Liver (tissue), 9 donors: ENCODE measurements around the gene CES5A. TPM values are rescaled to one million over a fixed set of nuclear protein-coding genes. Genes with fewer than 3 reads are reported as not detected.

Source experiments
- DNase-seq: peaks from one replicate; pipeline ENCODE4 v3.0.0-alpha.2; 2017; ENCODE audit warnings: low spot score
- H3K27ac ChIP-seq, 2 donors: one replicate each; pipeline ENCODE4 v1.7.0; 2013; ENCODE audit warnings: inconsistent platforms in 2 of 2, low read length in 2 of 2, control low read depth in 1 of 2, low read depth in 1 of 2, mild to moderate bottlenecking in 1 of 2
- H3K27me3 ChIP-seq, 4 donors: one replicate each; pipeline versions ENCODE4 v1.6.1 to v1.7.0; 2013; ENCODE audit warnings: low read length in 3 of 4, inconsistent platforms in 1 of 4, mild to moderate bottlenecking in 1 of 4, moderate library complexity in 1 of 4; ENCODE audit not compliant: control insufficient read depth in 4 of 4, insufficient read depth in 4 of 4
- H3K36me3 ChIP-seq, 4 donors: one replicate each; pipeline versions ENCODE4 v1.6.1 to v1.7.0; 2013; ENCODE audit warnings: low read length in 3 of 4, mild to moderate bottlenecking in 3 of 4, low read depth in 1 of 4, moderate library complexity in 1 of 4; ENCODE audit not compliant: control insufficient read depth in 4 of 4, insufficient read depth in 3 of 4
- H3K4me1 ChIP-seq, 4 donors: one replicate each; pipeline versions ENCODE4 v1.6.1 to v1.7.0; 2013; ENCODE audit warnings: low read length in 3 of 4, mild to moderate bottlenecking in 3 of 4, moderate library complexity in 1 of 4; ENCODE audit not compliant: control insufficient read depth in 4 of 4, insufficient read depth in 4 of 4
- H3K4me3 ChIP-seq, 3 donors: one replicate each; pipeline versions ENCODE4 v1.6.1 to v1.7.0; 2013; ENCODE audit warnings: low read length in 3 of 3, control low read depth in 1 of 3, low read depth in 1 of 3, mild to moderate bottlenecking in 1 of 3
- H3K9ac ChIP-seq, 2 donors: one replicate each; pipeline ENCODE4 v1.7.0; 2013; ENCODE audit warnings: low read length in 2 of 2, mild to moderate bottlenecking in 2 of 2, moderate library complexity in 2 of 2, control low read depth in 1 of 2, low read depth in 1 of 2
- H3K9me3 ChIP-seq, 4 donors: one replicate each; pipeline versions ENCODE4 v1.6.1 to v1.7.0; 2013; ENCODE audit warnings: low read length in 3 of 4; ENCODE audit not compliant: control insufficient read depth in 4 of 4
- EGR1 ChIP-seq, 2 donors: IDR thresholded peaks; 2 replicates each; pipeline ENCODE4 v1.6.1; 2016 to 2018; ENCODE audit warnings: antibody characterized with exemption in 2 of 2, low read depth in 2 of 2
- FOXA1 ChIP-seq: IDR thresholded peaks from 2 replicates; pipeline ENCODE4 v1.6.1; 2016; ENCODE audit warnings: antibody characterized with exemption
- FOXA2 ChIP-seq: IDR thresholded peaks from 2 replicates; pipeline ENCODE4 v1.6.1; 2016; ENCODE audit warnings: antibody characterized with exemption
- GABPA ChIP-seq, 2 donors: IDR thresholded peaks in 1 of 2; conservative IDR thresholded peaks in 1 of 2; 2 replicates each; pipeline ENCODE4 v1.6.1; 2016; ENCODE audit warnings: antibody characterized with exemption in 2 of 2, mild to moderate bottlenecking in 1 of 2, moderate library complexity in 1 of 2
- HNF4A ChIP-seq, 2 donors: conservative IDR thresholded peaks; 2 replicates each; pipeline ENCODE4 v1.6.1; 2016; ENCODE audit warnings: antibody characterized with exemption in 2 of 2, mild to moderate bottlenecking in 2 of 2
- JUND ChIP-seq, 2 donors: IDR thresholded peaks; 2 replicates each; pipeline ENCODE4 v1.6.1; 2016; ENCODE audit warnings: antibody characterized with exemption in 2 of 2
- MAX ChIP-seq: IDR thresholded peaks from 2 replicates; pipeline ENCODE4 v1.6.1; 2016; ENCODE audit warnings: antibody characterized with exemption
- NR2F2 ChIP-seq: IDR thresholded peaks from 2 replicates; pipeline ENCODE4 v1.6.1; 2016; ENCODE audit warnings: antibody characterized with exemption
- RAD21 ChIP-seq, 2 donors: IDR thresholded peaks; 2 replicates each; pipeline ENCODE4 v1.6.1; 2016; ENCODE audit warnings: antibody characterized with exemption in 2 of 2, mild to moderate bottlenecking in 2 of 2
- RXRA ChIP-seq, 2 donors: IDR thresholded peaks; 2 replicates each; pipeline ENCODE4 v1.6.1; 2017 to 2018; ENCODE audit warnings: antibody characterized with exemption in 2 of 2, mild to moderate bottlenecking in 1 of 2
- SP1 ChIP-seq: IDR thresholded peaks from 2 replicates; pipeline ENCODE4 v1.6.1; 2018; ENCODE audit warnings: antibody characterized with exemption, mild to moderate bottlenecking
- TAF1 ChIP-seq: conservative IDR thresholded peaks from 2 replicates; pipeline ENCODE4 v1.6.1; 2016; ENCODE audit warnings: antibody characterized with exemption, mild to moderate bottlenecking
- YY1 ChIP-seq: IDR thresholded peaks from 2 replicates; pipeline ENCODE4 v1.6.1; 2016; ENCODE audit warnings: antibody characterized with exemption, mild to moderate bottlenecking
- WGBS: extraction: QIAGEN DNeasy Blood & Tissue Kit; methylation state at CpG from one replicate; pipeline ENCODE4 v1.1.7; 2013; 5-methylcytosine and 5-hydroxymethylcytosine counted together
- polyA plus RNA-seq, 2 donors: library from polyadenylated mRNA; stranded (reverse) in 1 of 2; unstranded in 1 of 2; fragments of 200-250 nt in 1 of 2; fragments of >200 nt in 1 of 2; fragmentation: Nextera tagmentation in 1 of 2; extraction: Ambion mirVana in 1 of 2; gene quantifications; one replicate each; pipeline versions ENCODE4 v1.2.1 to v1.2.3, GENCODE V29; 2013 to 2015
- total RNA-seq, 2 donors: library from RNA; depleted of rRNA; stranded (reverse); fragments of >200 nt; gene quantifications; one replicate each; pipeline ENCODE4 v1.2.3, GENCODE V29; 2014
- TF ChIP-seq, protein P1 (sequence below): fragments of 150-350 bp; IDR thresholded peaks from 2 replicates; pipeline ENCODE4 v1.5.1; 2017; ENCODE audit warnings: improper control_type of control experiment, low read depth, low read length; ENCODE audit not compliant: missing input control
- TF ChIP-seq, protein P2 (sequence below): IDR thresholded peaks from 2 replicates; pipeline ENCODE4 v1.6.1; 2016; ENCODE audit warnings: antibody characterized with exemption
- TF ChIP-seq, protein P3 (sequence below): IDR thresholded peaks from 2 replicates; pipeline ENCODE4 v1.6.1; 2016; ENCODE audit warnings: antibody characterized with exemption
- donor health status: healthy.
- donor health status: healthy.
- donor health status: healthy.
- donor health status: healthy.
- donor health status: healthy.

CES5A gene
- total and polyA plus RNA-seq, 4 donors = 0.67 to 1.5 (median 0.96) TPM; not detected in 1

- no peaks in the 10 kb centered on the region for H3K27me3 ChIP-seq
- H3K4me1 ChIP-seq = peaks cover 0 to 9% (median 3%) of the 10 kb centered on the region in 4 donors
- H3K9ac ChIP-seq = no peak overlapping the region
- no peak overlapping the region for H3K4me3 ChIP-seq
- no peaks in the 10 kb centered on the region for H3K9me3 ChIP-seq
- TF ChIP-seq, protein P1, sequence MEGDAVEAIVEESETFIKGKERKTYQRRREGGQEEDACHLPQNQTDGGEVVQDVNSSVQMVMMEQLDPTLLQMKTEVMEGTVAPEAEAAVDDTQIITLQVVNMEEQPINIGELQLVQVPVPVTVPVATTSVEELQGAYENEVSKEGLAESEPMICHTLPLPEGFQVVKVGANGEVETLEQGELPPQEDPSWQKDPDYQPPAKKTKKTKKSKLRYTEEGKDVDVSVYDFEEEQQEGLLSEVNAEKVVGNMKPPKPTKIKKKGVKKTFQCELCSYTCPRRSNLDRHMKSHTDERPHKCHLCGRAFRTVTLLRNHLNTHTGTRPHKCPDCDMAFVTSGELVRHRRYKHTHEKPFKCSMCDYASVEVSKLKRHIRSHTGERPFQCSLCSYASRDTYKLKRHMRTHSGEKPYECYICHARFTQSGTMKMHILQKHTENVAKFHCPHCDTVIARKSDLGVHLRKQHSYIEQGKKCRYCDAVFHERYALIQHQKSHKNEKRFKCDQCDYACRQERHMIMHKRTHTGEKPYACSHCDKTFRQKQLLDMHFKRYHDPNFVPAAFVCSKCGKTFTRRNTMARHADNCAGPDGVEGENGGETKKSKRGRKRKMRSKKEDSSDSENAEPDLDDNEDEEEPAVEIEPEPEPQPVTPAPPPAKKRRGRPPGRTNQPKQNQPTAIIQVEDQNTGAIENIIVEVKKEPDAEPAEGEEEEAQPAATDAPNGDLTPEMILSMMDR = peak; percentile 90
- no peak for TF ChIP-seq GABPA (IDR thresholded peaks at IDR 0.05 in 1 of 2, conservative IDR thresholded peaks at IDR 0.05 in 1 of 2)
- TF ChIP-seq, protein P2, sequence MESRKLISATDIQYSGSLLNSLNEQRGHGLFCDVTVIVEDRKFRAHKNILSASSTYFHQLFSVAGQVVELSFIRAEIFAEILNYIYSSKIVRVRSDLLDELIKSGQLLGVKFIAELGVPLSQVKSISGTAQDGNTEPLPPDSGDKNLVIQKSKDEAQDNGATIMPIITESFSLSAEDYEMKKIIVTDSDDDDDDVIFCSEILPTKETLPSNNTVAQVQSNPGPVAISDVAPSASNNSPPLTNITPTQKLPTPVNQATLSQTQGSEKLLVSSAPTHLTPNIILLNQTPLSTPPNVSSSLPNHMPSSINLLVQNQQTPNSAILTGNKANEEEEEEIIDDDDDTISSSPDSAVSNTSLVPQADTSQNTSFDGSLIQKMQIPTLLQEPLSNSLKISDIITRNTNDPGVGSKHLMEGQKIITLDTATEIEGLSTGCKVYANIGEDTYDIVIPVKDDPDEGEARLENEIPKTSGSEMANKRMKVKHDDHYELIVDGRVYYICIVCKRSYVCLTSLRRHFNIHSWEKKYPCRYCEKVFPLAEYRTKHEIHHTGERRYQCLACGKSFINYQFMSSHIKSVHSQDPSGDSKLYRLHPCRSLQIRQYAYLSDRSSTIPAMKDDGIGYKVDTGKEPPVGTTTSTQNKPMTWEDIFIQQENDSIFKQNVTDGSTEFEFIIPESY = no peak
- TF ChIP-seq NR2F2 = no peak
- no peak for TF ChIP-seq YY1
- no peak for TF ChIP-seq FOXA2
- peak; percentile 95 for TF ChIP-seq RAD21 (IDR thresholded peaks at IDR 0.05)
- WGBS = 50% methylated on average over 11 of the region's 11 CpGs
- no peaks in the 10 kb centered on the region for H3K36me3 ChIP-seq
- no peak for DNase-seq
- H3K27ac ChIP-seq = no peak overlapping the region
Observed at GRCh38 chr16:55842369-55843104, 32.6 kb downstream of the CES5A start.

GRCh38 chr16:55839115-55839514 lies 36.1 kb downstream of the CES5A start:
- WGBS = 53% methylated on average over 2 of the region's 2 CpGs
- TF ChIP-seq MAX (no peak), EGR1 (IDR thresholded peaks at IDR 0.05; ENCODE audit: low read depth in 2 of 2) (no peak), RXRA (IDR thresholded peaks at IDR 0.05) (no peak), RAD21 (IDR thresholded peaks at IDR 0.05) (no peak), SP1 (no peak), FOXA1 (no peak), HNF4A (conservative IDR thresholded peaks at IDR 0.05) (no peak), JUND (IDR thresholded peaks at IDR 0.05) (no peak), TAF1 (no peak)
- TF ChIP-seq, protein P2 = no peak
- TF ChIP-seq, protein P3, sequence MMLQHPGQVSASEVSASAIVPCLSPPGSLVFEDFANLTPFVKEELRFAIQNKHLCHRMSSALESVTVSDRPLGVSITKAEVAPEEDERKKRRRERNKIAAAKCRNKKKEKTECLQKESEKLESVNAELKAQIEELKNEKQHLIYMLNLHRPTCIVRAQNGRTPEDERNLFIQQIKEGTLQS = no peak
- DNase-seq = no peak
- no peak overlapping the region for H3K27ac ChIP-seq
- peaks cover 12 to 37% (median 21%) of the 10 kb centered on the region in 4 donors for H3K4me1 ChIP-seq
- H3K9me3 ChIP-seq = no peaks in the 10 kb centered on the region
- H3K4me3 ChIP-seq = no peak overlapping the region
- no peak overlapping the region for H3K9ac ChIP-seq
- no peaks in the 10 kb centered on the region for H3K27me3 ChIP-seq
- no peaks in the 10 kb centered on the region for H3K36me3 ChIP-seq
